Ascending aorta (tissue), 2 donors: Measurements from ENCODE around the gene TMEM233. TPM values are rescaled to one million over a fixed set of nuclear protein-coding genes. Genes with fewer than 3 reads are reported as not detected.
A peak's percentile ranks its signal among the peaks of the same experiment; 100 is the strongest.

ENCODE experiments used
- DNase-seq, 2 donors: peaks; one replicate each; pipeline ENCODE4 v3.0.0-alpha.2; 2019; ENCODE audit warnings: low spot score in 2 of 2
- H3K27ac ChIP-seq, 2 donors: fragments of 200-600 bp; sonication (generic); one replicate each; pipeline ENCODE4 v1.5.1; 2016 to 2017; ENCODE audit warnings: mild to moderate bottlenecking in 1 of 2
- H3K27me3 ChIP-seq: fragments of 200-600 bp; sonication (generic); one replicate; pipeline ENCODE4 v1.5.1; 2017
- H3K36me3 ChIP-seq, 2 donors: fragments of 200-600 bp; sonication (generic); one replicate each; pipeline ENCODE4 v1.5.1; 2016
- H3K4me1 ChIP-seq, 2 donors: fragments of 200-600 bp; sonication (generic); one replicate each; pipeline ENCODE4 v1.5.1; 2016 to 2017; ENCODE audit warnings: mild to moderate bottlenecking in 1 of 2
- H3K4me3 ChIP-seq, 2 donors: fragments of 200-600 bp; sonication (generic); one replicate each; pipeline ENCODE4 v1.5.1; 2016 to 2017; ENCODE audit warnings: mild to moderate bottlenecking in 1 of 2
- H3K9me3 ChIP-seq, 2 donors: fragments of 200-600 bp; sonication (generic); one replicate each; pipeline ENCODE4 v1.5.1; 2016
- intact Hi-C: fragments of 100-400 bp; cut with DNase I; formaldehyde crosslinking; loops from one replicate; pipeline ENCODE4 v1.15.1; 2023
- total RNA-seq: library from RNA; depleted of rRNA; stranded (reverse); fragments of >200 nt; gene quantifications from one replicate; pipeline ENCODE4 v1.1.0, GENCODE V29; 2016
- TF ChIP-seq, protein P1 (sequence below), 3 experiments: fragments of 200-600 bp in 2 of 3; fragments of 450-650 bp in 1 of 3; sonication (generic) in 2 of 3; IDR thresholded peaks; one replicate each; pipeline ENCODE4 v1.5.1; 2016 to 2019; ENCODE audit warnings: antibody characterized with exemption in 3 of 3, mild to moderate bottlenecking in 1 of 3, moderate library complexity in 1 of 3

The TMEM233 gene
- total RNA-seq, 1 donor from 2014 or later = not detected

DNA sequence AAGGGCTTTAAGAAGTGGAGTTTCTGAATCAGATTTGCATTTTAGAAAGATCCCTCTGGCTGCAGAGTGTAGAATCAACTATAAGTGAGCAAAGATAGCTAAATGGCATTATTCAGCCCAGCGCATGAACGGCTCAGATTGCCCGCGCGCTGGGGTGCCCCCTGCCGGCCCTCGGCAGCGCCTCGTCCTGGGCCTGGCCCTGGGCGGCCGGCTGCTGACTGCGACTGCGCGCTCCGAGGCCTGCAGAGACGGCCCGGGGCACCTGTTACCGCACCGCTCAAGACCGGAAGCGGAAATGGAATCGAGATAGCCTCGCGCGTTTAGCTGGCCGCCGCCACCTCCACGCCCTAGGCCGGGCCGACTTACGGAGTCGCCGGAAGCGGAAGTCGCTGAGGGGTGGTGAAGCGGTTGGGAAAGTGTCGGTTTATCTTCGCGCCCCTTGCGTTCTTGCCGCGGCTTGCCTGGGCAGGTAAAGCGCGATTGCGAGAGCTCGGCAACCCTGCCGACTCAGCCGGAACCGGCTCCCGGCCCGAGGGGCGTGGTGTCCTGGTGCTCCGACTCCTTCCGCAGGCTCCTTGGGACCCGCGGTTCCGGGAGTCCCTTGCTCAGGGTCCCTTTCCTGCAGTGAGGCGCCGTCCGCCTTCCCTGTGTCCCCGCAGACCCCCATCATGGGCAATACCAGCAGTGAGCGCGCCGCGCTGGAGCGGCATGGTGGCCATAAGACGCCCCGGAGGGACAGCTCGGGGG lies 74.2 kb downstream of the TMEM233 start, which contains the start of gene PRKAB1:
PRKAB1 (plus strand) TSS at position 557 of the 747 bp plus-strand sequence; CDS start at position 669, 112 bp downstream.
- no peaks in the 10 kb centered on the region for H3K9me3 ChIP-seq
- TF ChIP-seq, protein P1, sequence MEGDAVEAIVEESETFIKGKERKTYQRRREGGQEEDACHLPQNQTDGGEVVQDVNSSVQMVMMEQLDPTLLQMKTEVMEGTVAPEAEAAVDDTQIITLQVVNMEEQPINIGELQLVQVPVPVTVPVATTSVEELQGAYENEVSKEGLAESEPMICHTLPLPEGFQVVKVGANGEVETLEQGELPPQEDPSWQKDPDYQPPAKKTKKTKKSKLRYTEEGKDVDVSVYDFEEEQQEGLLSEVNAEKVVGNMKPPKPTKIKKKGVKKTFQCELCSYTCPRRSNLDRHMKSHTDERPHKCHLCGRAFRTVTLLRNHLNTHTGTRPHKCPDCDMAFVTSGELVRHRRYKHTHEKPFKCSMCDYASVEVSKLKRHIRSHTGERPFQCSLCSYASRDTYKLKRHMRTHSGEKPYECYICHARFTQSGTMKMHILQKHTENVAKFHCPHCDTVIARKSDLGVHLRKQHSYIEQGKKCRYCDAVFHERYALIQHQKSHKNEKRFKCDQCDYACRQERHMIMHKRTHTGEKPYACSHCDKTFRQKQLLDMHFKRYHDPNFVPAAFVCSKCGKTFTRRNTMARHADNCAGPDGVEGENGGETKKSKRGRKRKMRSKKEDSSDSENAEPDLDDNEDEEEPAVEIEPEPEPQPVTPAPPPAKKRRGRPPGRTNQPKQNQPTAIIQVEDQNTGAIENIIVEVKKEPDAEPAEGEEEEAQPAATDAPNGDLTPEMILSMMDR (IDR thresholded peaks at IDR 0.05) = peak; percentile 86 to 96 (median 88)
- H3K4me1 ChIP-seq = peaks cover 0 to 22% of the 10 kb centered on the region in 2 donors
- peak within 1 kb of the TSS; percentile 93 to 97 for H3K27ac ChIP-seq
- intact Hi-C loops = loop anchor here (5.0 to 10.0 kb wide), 3 partner anchors 420 to 1653 kb away; partner anchors contain the start of genes RFC5 and SUDS3
- H3K36me3 ChIP-seq = peaks cover 7 to 17% of the 10 kb centered on the region in 2 donors
- H3K4me3 ChIP-seq = peak within 1 kb of the TSS; percentile 81 to 90
- peak; percentile 83 to 97 for DNase-seq
- no peaks in the 10 kb centered on the region for H3K27me3 ChIP-seq

DNA sequence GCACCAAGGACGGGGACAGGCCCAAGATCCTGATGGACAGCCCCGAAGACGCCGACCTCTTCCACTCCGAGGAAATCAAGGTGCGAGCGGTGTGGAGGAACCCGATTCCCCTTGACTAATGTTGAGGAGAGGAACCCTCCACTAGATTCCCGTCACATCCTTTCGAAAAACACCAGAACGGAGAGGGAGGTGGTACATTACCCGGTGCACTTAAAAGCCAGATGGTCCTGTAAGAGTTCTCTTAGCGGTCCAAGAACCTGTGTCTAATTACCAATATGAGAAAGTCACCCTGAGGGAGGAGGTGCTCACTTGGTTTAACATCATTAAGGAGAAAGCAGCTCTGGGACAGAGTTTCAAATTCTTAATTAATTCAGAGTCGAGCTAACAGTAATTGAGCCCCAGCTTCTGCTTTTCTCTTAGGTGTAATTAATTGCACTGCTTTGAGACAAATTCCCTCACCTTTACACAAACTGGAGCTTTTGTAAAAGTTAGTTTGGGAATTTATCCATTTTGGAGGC lies 74.8 kb downstream of the TMEM233 start:
- TF ChIP-seq, protein P1 (IDR thresholded peaks at IDR 0.05) = no peak
- intact Hi-C loops = loop anchor here (5.0 to 10.0 kb wide), 3 partner anchors 419 to 1654 kb away; partner anchors contain the start of genes RFC5 and SUDS3
- Histone ChIP-seq H3K4me1 (peaks cover 0 to 22% of the 10 kb centered on the region in 2 donors), H3K36me3 (peaks cover 10 to 23% of the 10 kb centered on the region in 2 donors), H3K9me3 (no peaks in the 10 kb centered on the region), H3K4me3 (peak overlapping the region; percentile 81 to 90), H3K27me3 (no peaks in the 10 kb centered on the region), H3K27ac (peak overlapping the region; percentile 93 to 97)
- DNase-seq = no peak

DNA sequence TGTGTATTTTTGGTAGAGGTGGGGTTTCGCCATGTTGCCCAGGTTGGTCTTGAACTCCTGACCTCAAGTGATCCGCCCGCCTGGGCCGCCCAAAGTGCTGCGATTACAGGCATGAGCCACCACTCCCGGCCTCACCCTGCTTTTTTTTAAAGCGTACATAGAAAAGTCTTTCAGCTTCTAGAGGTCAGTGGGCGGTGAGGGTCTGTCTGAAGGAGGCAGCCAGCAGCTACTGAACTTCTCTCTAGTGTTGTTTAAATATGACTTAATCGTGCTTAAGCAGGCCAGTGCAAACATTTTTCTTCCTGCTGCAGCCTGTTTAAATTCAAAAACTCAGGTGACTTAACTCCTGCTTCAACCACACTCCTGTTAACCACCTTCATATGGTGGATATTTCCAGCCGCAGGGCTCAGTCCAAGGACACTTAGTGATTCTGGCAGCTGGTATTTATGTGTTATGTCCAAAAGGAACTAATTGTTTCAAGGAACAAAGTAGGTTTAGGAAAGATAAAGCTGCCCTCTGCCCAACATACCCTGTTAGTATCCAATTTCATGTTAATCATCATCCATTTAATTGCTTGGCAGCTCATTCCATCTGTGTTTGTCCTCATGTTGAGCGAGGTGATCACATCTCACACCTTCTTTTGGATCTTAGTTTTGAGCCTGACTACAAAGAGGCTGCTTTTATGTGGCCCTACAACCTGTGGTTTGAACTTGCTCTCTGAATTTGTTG lies 76.3 kb downstream of the TMEM233 start:
- Histone ChIP-seq H3K27ac (peak overlapping the region; percentile 2 to 14), H3K9me3 (no peaks in the 10 kb centered on the region), H3K27me3 (no peaks in the 10 kb centered on the region), H3K4me3 (no peak overlapping the region), H3K36me3 (peaks cover 18 to 39% of the 10 kb centered on the region in 2 donors), H3K4me1 (peaks cover 0 to 22% of the 10 kb centered on the region in 2 donors)
- TF ChIP-seq, protein P1 (IDR thresholded peaks at IDR 0.05) = no peak
- intact Hi-C loops = loop anchor here (5.0 to 10.0 kb wide), 3 partner anchors 417 to 1655 kb away; partner anchors contain the start of genes RFC5 and SUDS3
- DNase-seq = no peak

DNA sequence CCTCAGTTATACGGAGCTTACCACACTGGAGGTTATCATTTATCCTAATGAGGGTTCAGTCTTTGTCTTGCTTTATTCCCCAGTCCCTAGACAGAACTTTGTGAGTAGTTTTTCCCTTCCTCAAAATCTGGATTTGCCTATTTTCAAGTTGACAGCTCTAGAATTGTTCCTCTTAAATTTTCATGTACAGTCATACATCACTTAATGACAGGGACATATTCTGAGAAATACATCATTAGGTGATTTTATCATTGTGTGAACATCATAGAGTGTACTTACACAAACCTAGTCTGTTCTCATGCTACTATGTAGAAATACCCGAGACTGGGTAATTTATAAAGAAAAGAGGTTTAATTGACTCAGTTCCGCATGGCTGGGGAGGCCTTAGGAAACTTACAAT lies 77.5 kb downstream of the TMEM233 start:
- peak overlapping the region; percentile 2 to 14 for H3K27ac ChIP-seq
- no peaks in the 10 kb centered on the region for H3K27me3 ChIP-seq
- peaks cover 23 to 50% of the 10 kb centered on the region in 2 donors for H3K36me3 ChIP-seq
- no peak overlapping the region for H3K4me3 ChIP-seq
- intact Hi-C loops = no loop called here
- TF ChIP-seq, protein P1 (IDR thresholded peaks at IDR 0.05) = no peak
- H3K4me1 ChIP-seq = peaks cover 0 to 22% of the 10 kb centered on the region in 2 donors
- DNase-seq = no peak
- H3K9me3 ChIP-seq = no peaks in the 10 kb centered on the region

DNA sequence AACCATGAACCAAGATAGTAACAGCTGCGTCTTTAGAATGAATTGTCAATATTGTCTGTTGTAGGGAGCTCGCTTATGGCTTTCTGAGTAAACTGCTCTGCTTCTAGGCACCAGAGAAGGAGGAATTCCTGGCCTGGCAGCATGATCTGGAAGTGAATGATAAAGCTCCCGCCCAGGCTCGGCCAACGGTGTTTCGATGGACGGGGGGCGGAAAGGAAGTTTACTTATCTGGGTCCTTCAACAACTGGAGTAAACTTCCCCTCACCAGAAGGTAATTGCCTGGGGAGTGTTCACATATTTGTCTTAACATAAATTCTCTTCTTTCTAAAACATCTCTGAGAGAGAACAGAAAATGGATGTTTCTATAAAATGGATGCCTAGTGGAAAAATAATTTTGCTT lies 78.6 kb downstream of the TMEM233 start:
- H3K4me3 ChIP-seq = no peak overlapping the region
- intact Hi-C loops = no loop called here
- DNase-seq = no peak
- no peaks in the 10 kb centered on the region for H3K9me3 ChIP-seq
- peaks cover 34 to 62% of the 10 kb centered on the region in 2 donors for H3K36me3 ChIP-seq
- peaks cover 0 to 14% of the 10 kb centered on the region in 2 donors for H3K4me1 ChIP-seq
- H3K27me3 ChIP-seq = no peaks in the 10 kb centered on the region
- H3K27ac ChIP-seq = no peak overlapping the region
- TF ChIP-seq, protein P1 (IDR thresholded peaks at IDR 0.05) = no peak
